NCI-H526 treated with DMSO at 0.1 percent for 48 hours (cell line): ENCODE measurements around the gene F2.
"Not testable (repeated sequence)": the region's sequence is repeated elsewhere in the genome, so short reads cannot be mapped to it uniquely, and the experiment has no call there.

Experiments
- DNase-seq: peaks from one replicate; lab custom pipeline; 2025; lab: John Stamatoyannopoulos, UW

The F2 gene

GRCh38 chr11:46719048-46719542, at the start of gene F2:
TSS of gene F2 (plus strand) at chr11:46719213. CDS start at chr11:46719236, 23 bp downstream.
- no peak for DNase-seq

- DNase-seq = no peak
Observed at GRCh38 chr11:46669711-46670139, 49.3 kb upstream of the F2 start.

- DNase-seq = not testable (repeated sequence)
Observed at GRCh38 chr11:46670521-46670920, 48.5 kb upstream of the F2 start.

- DNase-seq = no peak
Observed at GRCh38 chr11:46671958-46672315, 47.1 kb upstream of the F2 start.

- no peak for DNase-seq
Observed at GRCh38 chr11:46672381-46672839, 46.6 kb upstream of the F2 start.

GRCh38 chr11:46673713-46674462, 45.1 kb upstream of the F2 start:
- no peak for DNase-seq

- DNase-seq = peak; percentile 82
Observed at GRCh38 chr11:46674463-46675287, 44.3 kb upstream of the F2 start.

GRCh38 chr11:46675288-46675851, 43.6 kb upstream of the F2 start:
- no peak for DNase-seq

GRCh38 chr11:46675949-46676348, 43.1 kb upstream of the F2 start:
- DNase-seq = no peak

- no peak for DNase-seq
Observed at GRCh38 chr11:46676436-46677158, 42.4 kb upstream of the F2 start.

GRCh38 chr11:46677169-46677568, 41.8 kb upstream of the F2 start:
- DNase-seq = no peak

- DNase-seq = no peak
Observed at GRCh38 chr11:46677991-46678740, 40.8 kb upstream of the F2 start.

GRCh38 chr11:46678741-46679130, 40.3 kb upstream of the F2 start:
- DNase-seq = no peak

GRCh38 chr11:46679241-46680163, 39.5 kb upstream of the F2 start:
- no peak for DNase-seq

- no peak for DNase-seq
Observed at GRCh38 chr11:46680164-46680760, 38.8 kb upstream of the F2 start.

- DNase-seq = no peak
Observed at GRCh38 chr11:46680815-46681214, 38.2 kb upstream of the F2 start.

- DNase-seq = no peak
Observed at GRCh38 chr11:46681814-46682213, 37.2 kb upstream of the F2 start.

GRCh38 chr11:46682773-46683752, 36.0 kb upstream of the F2 start:
- DNase-seq = no peak

- DNase-seq = no peak
Observed at GRCh38 chr11:46684367-46684766, 34.6 kb upstream of the F2 start.
